HG03565 (cell line): ENCODE measurements around the gene NME7.
"Not testable (repeated sequence)": the region's sequence is repeated elsewhere in the genome, so short reads cannot be mapped to it uniquely, and the experiment has no call there.

ENCODE experiments used
- ATAC-seq: cut with Tn5 transposase; IDR thresholded peaks from one replicate; pipeline ENCODE4 v1.9.1; 2021; ENCODE audit warnings: mild to moderate bottlenecking, moderate library complexity; ENCODE audit not compliant: unreplicated experiment

NME7 gene

GRCh38 chr1:169307176-169307575 is 60.4 kb downstream of the NME7 start:
- no peak for ATAC-seq

GRCh38 chr1:169305948-169306347 is 61.6 kb downstream of the NME7 start:
- no peak for ATAC-seq

- no peak for ATAC-seq
These were observed 62.2 kb downstream of the NME7 start for GRCh38 chr1:169305356-169305755.

- ATAC-seq, result no peak
These were observed 66.7 kb downstream of the NME7 start for GRCh38 chr1:169300854-169301253.

- ATAC-seq, result no peak
These were observed 69.2 kb downstream of the NME7 start for GRCh38 chr1:169298441-169298840.

- no peak for ATAC-seq
These were observed 71.8 kb downstream of the NME7 start for GRCh38 chr1:169295846-169296245.

- ATAC-seq, result no peak
These were observed 72.2 kb downstream of the NME7 start for GRCh38 chr1:169295425-169295824.

GRCh38 chr1:169289016-169289415 is 78.6 kb downstream of the NME7 start:
- no peak for ATAC-seq

GRCh38 chr1:169288011-169288414 is 79.6 kb downstream of the NME7 start:
- ATAC-seq, result no peak

- no peak for ATAC-seq
These were observed 80.3 kb downstream of the NME7 start for GRCh38 chr1:169287280-169287679.

- not testable (repeated sequence) for ATAC-seq
These were observed 86.0 kb downstream of the NME7 start for GRCh38 chr1:169281562-169281961.

GRCh38 chr1:169271098-169271497 is 96.5 kb downstream of the NME7 start:
- ATAC-seq, result peak; percentile 93

- ATAC-seq, result no peak
These were observed 101.5 kb downstream of the NME7 start for GRCh38 chr1:169266133-169266532.

- no peak for ATAC-seq
These were observed 104.5 kb downstream of the NME7 start for GRCh38 chr1:169263059-169263458.

GRCh38 chr1:169261884-169262283 is 105.7 kb downstream of the NME7 start:
- no peak for ATAC-seq

GRCh38 chr1:169260478-169261151 is 107.0 kb downstream of the NME7 start:
- ATAC-seq, result no peak

GRCh38 chr1:169259816-169260215 is 107.8 kb downstream of the NME7 start:
- ATAC-seq, result no peak

- ATAC-seq, result no peak
These were observed 116.8 kb downstream of the NME7 start for GRCh38 chr1:169250795-169251194.

GRCh38 chr1:169250022-169250421 is 117.6 kb downstream of the NME7 start:
- no peak for ATAC-seq

- ATAC-seq, result no peak
These were observed 118.0 kb downstream of the NME7 start for GRCh38 chr1:169249611-169250010.

- ATAC-seq, result no peak
These were observed 121.9 kb downstream of the NME7 start for GRCh38 chr1:169245706-169246105.

- ATAC-seq, result no peak
These were observed 127.0 kb downstream of the NME7 start for GRCh38 chr1:169240449-169241232.
